ENCODE data around the gene KIAA1217. TPM values are rescaled to one million over a fixed set of nuclear protein-coding genes. Genes with fewer than 3 reads are reported as not detected.
A peak's percentile ranks its signal among the peaks of the same experiment; 100 is the strongest.

The KIAA1217 gene
- total RNA-seq, 1 experiment from 2014 or later = 5.2 TPM

GRCh38 chr10:24371396-24371795, 162.5 kb downstream of the KIAA1217 start:
- no peak for DNase-seq (ENCODE audit: low spot score)

GRCh38 chr10:24374134-24374915, 165.4 kb downstream of the KIAA1217 start:
- DNase-seq (ENCODE audit: low spot score) = no peak

GRCh38 chr10:24375510-24375909, 166.6 kb downstream of the KIAA1217 start:
- no peak for DNase-seq (ENCODE audit: low spot score)

GRCh38 chr10:24376731-24377130, 167.8 kb downstream of the KIAA1217 start:
- no peak for DNase-seq (ENCODE audit: low spot score)

GRCh38 chr10:24378126-24378920, 169.4 kb downstream of the KIAA1217 start:
- DNase-seq (ENCODE audit: low spot score) = no peak

GRCh38 chr10:24381235-24382010, 172.5 kb downstream of the KIAA1217 start:
- DNase-seq (ENCODE audit: low spot score) = no peak

GRCh38 chr10:24382045-24382444, 173.1 kb downstream of the KIAA1217 start:
- no peak for DNase-seq (ENCODE audit: low spot score)

- no peak for DNase-seq (ENCODE audit: low spot score)
These were observed 173.6 kb downstream of the KIAA1217 start for GRCh38 chr10:24382596-24382978.

- DNase-seq (ENCODE audit: low spot score) = no peak
These were observed 174.2 kb downstream of the KIAA1217 start for GRCh38 chr10:24382979-24383663.

- peak; percentile 94 for DNase-seq (ENCODE audit: low spot score)
These were observed 174.8 kb downstream of the KIAA1217 start for GRCh38 chr10:24383681-24384106.

GRCh38 chr10:24384954-24385353, 176.0 kb downstream of the KIAA1217 start:
- DNase-seq (ENCODE audit: low spot score) = no peak

- no peak for DNase-seq (ENCODE audit: low spot score)
These were observed 176.8 kb downstream of the KIAA1217 start for GRCh38 chr10:24385776-24386175.

GRCh38 chr10:24390146-24390700, 181.3 kb downstream of the KIAA1217 start:
- no peak for DNase-seq (ENCODE audit: low spot score)

GRCh38 chr10:24390746-24391145, 181.8 kb downstream of the KIAA1217 start:
- DNase-seq (ENCODE audit: low spot score) = no peak

- no peak for DNase-seq (ENCODE audit: low spot score)
These were observed 184.3 kb downstream of the KIAA1217 start for GRCh38 chr10:24393201-24393600.

- no peak for DNase-seq (ENCODE audit: low spot score)
These were observed 185.7 kb downstream of the KIAA1217 start for GRCh38 chr10:24394461-24395190.

GRCh38 chr10:24396396-24396795, 187.5 kb downstream of the KIAA1217 start:
- DNase-seq (ENCODE audit: low spot score) = no peak

GRCh38 chr10:24397662-24398061, 188.7 kb downstream of the KIAA1217 start:
- no peak for DNase-seq (ENCODE audit: low spot score)

GRCh38 chr10:24404567-24404966, 195.6 kb downstream of the KIAA1217 start:
- DNase-seq (ENCODE audit: low spot score) = no peak

GRCh38 chr10:24405635-24406034, 196.7 kb downstream of the KIAA1217 start:
- no peak for DNase-seq (ENCODE audit: low spot score)

Measured in H4 (cell line).